Stimulated activated CD8-positive, alpha-beta memory T cell treated with anti-CD3 and anti-CD28 coated beads, Interleukin-4, amount 100 ng/mL, for 24 hours (primary cell): ENCODE measurements around the gene ABCA2.
A peak's percentile ranks its signal among the peaks of the same experiment; 100 is the strongest.

Experiments
- DNase-seq: peaks from one replicate; pipeline ENCODE4 v3.0.0-alpha.2; 2020; ENCODE audit warnings: low read depth

ABCA2 gene

GRCh38 chr9:137029058-137029936, 1.3 kb upstream of the ABCA2 start:
- peak; percentile 64 for DNase-seq

GRCh38 chr9:137028263-137029057, 423 bp upstream of the ABCA2 start:
- peak; percentile 48 for DNase-seq

- DNase-seq = no peak
Observed at GRCh38 chr9:137026828-137027227, 1.2 kb downstream of the ABCA2 start.

DNA sequence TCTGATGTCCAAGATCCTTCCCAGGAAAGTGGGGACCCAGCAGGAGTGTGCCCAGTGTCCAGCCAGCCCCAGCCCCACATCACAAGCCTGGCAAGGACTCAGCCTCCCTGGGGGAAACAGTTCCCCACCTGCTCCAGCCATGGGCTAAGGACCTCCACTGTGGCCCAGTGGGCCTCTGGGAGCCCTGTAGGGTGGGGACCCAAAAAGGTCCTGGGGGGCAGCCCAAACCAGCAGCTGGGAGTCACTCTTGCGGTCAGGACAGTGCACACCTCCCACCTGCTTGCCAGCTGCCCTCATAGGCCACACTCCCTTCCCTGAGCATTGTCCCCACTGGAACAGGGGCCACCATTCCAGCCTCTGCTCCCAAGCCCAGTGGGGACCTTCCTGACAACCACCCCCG, 1.7 kb downstream of the ABCA2 start:
- no peak for DNase-seq

DNA sequence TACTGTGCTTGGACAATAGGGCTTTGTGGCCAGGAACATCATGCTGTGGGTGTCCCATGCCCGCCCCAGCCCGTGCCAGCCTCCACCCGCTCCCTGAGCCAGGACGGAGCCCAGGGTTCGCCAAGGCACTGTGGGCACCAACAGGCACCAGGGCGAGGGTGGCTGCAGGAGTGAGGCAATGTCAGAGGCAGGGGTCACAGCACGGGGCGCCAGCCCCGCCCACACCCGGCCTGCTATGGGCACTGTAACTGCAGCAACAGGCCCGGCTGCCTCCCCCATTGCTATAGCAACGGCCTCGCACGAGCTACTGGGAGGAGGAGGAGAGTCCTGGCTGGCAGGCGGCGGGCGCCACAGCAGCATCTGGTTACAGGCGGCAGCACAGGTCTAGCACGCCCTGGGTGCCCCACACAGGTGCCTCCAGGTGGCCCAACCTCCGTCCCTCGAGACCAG, 2.5 kb downstream of the ABCA2 start:
- DNase-seq = no peak

DNA sequence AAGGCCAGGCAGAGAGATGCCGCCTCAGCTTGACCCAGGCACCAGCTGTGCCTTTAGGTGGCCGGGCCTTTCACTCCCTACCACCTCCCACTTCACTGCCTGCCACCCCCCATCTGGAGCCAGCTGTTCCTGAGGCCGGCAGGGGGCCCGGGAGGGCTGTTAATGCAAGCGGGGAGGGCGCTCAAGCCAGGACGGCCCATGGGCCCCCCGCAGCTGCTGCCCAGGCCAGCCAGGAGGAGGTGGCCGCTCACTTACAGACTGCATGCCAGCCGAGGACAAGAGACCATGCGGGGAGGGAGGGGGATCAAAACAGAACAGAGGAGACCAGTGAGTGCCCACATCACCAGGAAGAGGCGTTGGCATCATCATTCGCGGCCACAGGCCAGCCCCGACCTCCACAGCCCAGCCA, 4.5 kb downstream of the ABCA2 start:
- no peak for DNase-seq

DNA sequence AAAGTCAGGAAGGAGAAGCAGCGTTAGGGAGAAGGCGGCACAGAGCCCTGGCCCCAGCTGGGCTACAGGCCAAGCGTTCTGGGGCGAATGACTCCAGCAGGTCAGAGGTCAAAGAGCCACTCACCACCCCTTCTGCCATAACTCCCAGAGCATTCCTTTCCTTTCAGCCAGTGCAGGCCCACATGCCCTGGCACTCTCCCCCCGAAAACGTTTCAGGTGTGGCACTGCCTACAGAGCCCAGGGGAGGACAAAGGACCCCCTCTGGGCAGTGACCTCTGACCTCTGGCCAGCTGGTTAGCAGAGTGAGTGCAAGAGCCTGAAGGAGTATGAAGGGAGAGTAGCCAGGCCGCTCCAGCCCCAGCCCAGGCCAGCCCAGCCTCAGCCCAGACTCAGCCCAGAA, 4.9 kb downstream of the ABCA2 start:
- DNase-seq = no peak

- no peak for DNase-seq
Observed at GRCh38 chr9:137022662-137023008, 5.4 kb downstream of the ABCA2 start.

DNA sequence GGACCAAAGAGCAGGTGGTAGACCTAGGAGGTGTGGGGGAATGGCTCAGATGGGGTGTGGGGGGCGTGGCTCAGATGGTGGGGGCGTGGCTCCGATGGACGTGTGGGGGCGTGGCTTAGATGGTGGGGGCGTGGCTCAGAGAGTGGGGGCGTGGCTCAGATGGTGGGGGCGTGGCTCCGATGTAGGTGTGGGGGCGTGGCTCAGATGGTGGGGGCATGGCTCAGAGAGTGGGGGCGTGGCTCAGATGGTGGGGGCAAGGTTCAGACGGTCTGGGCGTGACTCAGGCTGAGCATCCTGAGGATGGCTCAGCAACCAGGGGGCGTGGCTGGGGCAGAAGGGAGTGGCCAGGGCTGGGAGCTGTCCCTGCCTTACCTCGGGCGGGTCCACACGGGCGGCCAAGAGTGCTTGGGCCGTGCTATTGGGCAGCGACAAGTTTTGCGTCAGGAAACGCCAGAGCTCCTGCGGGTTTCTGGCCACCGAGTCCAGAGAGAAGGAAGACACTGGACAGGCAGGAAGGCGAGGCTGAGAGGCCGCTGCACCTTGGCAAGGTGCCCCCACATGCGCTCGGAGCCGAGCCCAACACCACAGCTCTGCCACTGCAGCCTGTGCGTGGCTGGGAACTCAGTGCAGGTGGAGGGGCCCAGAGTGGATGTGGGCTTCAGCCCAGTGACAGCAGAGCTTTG, 5.9 kb downstream of the ABCA2 start:
- DNase-seq = peak; percentile 67

DNA sequence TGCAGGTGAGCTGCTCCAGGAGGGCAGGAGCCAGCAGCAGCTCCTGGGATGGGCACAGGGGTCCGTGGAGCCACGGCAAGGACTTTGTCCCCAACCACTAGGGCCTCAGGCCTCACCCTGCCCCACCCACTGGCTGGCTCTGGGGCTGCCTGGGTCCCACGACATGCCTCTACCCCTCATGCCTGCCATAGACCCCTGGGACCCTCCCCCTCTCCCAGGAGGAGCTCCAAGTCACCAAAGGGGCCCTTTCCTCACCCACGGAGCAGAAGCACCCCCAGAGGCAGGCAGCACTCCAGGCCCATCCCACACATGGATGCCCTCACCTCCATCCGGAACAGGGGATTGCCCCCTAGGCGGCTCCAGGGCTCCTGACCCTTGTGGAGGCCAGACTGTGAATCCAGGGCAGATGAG, 6.5 kb downstream of the ABCA2 start:
- DNase-seq = no peak

GRCh38 chr9:137020771-137021567, 7.1 kb downstream of the ABCA2 start:
- DNase-seq = no peak

DNA sequence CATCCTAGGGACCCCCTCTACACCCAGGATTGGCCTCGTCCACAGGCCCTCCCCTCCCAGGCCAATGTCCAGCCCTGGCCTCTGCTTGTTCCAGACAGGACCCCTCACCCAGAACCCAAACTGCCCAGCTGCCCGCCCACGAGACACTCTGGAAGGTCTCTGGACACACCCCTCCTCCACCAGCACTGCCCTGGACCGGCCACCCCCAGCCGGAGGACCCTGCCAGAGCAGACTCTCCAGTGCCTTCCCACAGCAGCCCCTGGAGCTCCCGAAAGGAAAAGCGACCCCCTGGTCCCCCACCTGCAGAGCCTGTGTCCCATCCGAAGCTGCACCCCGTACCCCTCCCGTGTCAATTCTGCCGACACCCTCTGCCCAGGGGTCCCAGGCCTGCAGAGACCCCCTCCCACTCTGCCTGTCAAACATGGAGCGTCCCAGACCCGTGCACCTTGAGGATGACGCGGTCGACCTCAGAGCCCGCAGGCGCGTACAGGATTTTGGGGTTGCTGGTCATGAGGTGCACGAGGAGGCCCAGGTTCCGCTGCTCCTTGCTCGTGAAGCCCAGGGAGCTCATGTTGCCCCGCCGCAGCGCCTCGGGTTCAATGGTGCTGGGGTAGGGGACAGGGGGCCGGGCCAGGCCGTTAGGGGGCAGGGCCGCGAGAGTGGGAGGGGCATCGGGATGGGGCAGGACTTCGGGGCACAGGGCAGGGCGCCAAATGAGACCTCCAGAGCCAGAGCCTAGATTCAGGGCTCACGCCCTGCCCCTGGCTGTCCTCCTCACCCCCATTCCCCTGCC, 8.0 kb downstream of the ABCA2 start:
- DNase-seq = no peak

GRCh38 chr9:137018761-137019559, 9.1 kb downstream of the ABCA2 start:
- no peak for DNase-seq

- no peak for DNase-seq
Observed at GRCh38 chr9:137017791-137018497, 10.1 kb downstream of the ABCA2 start.

DNA sequence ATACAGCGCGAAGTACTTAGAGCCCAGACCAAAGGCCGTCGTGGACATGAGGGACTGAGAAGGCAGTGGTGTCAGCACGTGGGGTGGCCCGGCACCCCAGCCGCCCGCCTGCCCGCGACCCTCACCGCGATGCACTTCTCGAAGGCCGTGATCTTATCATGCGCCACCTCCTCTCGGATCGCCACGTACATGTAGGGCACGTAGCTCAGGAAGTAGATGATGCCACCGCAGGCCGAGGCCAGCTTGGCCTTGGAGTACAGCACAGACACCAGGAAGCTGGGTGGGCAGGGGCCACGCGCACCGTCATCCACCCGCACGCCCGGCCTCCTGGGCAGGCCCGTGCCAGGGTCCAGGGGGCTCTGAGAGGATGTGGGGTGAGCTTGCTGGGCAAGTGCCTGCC, 11.0 kb downstream of the ABCA2 start:
- DNase-seq = no peak

DNA sequence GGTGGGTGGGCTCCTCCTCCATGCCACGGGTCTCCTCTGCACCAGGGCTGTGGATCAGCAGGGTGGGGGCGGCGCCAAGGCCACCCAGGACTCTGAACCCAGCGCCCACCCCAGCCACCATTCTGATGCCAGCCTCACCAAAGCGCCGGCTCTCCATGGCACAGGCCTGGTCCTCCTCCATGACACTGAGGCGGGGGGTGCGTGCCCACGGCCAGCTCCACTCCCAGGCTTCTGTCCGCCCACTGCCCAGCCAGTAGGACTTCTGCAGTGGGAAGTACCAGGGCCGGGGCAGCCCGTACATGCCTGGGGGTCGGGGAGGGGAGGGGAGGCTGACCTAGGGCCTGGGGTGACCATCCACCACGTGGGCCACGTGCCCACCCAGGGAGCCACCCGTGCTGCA, 11.6 kb downstream of the ABCA2 start:
- no peak for DNase-seq

GRCh38 chr9:137015976-137016375, 12.1 kb downstream of the ABCA2 start:
- no peak for DNase-seq

DNA sequence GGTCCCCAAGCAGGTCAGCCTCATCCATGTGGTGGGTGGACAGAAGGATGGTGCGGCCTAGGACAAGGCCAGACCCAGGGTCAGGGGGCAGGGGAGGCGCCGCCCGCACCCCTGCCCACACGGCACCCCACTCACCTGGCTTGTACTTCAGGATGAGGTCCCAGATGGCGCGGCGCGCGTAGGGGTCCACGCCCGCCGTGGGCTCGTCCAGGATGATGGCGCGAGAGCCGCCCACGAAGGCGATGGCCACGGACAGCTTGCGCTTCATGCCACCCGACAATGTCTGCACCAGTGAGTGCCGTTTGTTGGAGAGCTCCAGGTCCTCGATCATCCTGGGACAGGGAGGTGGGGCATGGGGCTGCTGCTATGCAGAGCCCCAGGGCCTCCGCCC, 12.5 kb downstream of the ABCA2 start:
- DNase-seq = no peak

DNA sequence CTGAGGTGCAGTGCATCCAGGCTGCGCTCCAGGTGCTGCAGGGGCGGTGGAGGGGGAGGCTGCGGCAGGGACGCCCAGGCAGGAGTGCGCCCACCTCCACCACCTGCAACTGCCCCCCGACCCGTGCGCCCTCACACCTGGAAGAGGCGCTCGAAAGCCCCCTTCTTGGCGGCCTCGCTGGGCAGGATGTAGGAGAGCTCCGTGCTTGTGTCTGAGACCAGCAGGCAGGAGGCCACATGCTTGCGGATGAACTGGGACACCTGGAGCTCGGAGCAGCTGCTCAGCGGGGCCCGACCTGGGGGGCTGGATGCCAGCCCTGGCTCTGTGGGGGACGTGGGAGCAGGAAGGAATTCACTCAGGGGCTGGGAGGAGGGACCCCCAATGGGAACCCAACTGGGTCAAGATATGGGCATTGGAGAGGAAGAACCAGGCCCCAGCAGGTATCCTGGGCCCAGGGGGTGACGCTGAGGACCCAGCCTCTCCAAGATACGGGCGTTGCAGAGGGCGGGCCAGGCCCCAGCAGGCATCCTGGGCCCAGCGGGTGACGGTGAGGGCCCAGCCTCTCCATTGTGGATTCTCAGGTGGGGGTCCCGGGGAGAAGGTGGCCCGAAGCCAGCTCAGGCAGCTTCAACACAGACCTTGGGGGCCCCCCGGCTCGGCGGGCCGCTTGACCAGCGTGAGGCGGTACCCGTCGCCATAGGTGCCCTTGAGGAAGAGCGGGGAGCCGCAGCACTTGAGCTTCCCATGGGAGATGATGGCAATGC, 13.1 kb downstream of the ABCA2 start:
- no peak for DNase-seq
